Activated CD8-positive, alpha-beta memory T cell treated with anti-CD3 and anti-CD28 coated beads for 24 hours (primary cell): Measurements from ENCODE around the gene PARVA.

ENCODE experiments used
- DNase-seq: peaks from one replicate; pipeline ENCODE4 v3.0.0-alpha.2; 2020

Gene PARVA

DNA sequence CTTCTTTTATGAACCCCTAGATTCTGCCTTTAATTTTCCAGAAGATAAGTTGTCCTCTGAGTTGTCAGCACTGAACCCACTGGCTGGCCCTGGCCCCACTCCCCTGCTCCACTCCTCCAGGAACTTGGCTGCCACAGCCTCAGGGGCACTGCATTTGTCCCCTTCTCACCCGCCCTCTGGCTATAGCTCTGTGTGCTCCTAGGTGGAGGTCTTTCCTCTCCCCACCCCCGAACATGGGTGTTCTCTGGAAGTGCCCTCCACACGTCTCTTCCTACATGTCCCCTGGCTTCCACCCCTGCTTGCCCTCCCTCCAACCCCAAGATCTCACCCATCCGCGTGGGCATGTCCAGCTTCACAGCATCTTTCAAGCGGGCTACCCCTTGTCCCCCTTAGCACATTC is 159.2 kb downstream of the PARVA start:
- no peak for DNase-seq

DNA sequence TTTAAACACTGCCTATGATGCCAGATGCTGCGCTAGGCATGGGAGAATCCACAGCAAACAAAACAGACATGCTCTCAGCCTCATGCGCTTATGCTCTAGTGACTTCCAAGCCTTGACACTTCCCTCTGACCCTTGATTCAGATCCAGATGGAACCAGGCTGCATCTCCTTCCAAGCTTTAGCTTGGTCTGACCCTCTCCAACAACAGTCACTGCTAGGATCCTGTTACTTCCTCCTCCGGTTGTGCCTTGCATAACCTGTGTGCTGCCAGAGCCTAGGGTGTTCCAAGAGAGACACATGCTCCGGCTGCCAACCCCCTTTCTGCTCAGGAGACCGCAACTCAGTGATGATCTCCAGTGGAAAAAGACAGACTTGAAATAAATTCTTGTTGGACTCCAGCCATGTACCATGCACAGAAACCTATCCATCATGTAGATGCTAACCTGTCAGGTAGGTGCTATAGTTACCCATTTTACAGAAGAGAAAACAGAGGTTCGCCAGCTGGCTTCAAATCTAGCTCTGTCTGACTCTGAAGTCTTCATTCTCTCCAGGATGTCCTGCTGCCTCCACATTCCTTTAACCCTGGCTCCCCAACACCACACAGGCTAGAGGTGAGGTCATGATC is 160.5 kb downstream of the PARVA start:
- DNase-seq: no peak

DNA sequence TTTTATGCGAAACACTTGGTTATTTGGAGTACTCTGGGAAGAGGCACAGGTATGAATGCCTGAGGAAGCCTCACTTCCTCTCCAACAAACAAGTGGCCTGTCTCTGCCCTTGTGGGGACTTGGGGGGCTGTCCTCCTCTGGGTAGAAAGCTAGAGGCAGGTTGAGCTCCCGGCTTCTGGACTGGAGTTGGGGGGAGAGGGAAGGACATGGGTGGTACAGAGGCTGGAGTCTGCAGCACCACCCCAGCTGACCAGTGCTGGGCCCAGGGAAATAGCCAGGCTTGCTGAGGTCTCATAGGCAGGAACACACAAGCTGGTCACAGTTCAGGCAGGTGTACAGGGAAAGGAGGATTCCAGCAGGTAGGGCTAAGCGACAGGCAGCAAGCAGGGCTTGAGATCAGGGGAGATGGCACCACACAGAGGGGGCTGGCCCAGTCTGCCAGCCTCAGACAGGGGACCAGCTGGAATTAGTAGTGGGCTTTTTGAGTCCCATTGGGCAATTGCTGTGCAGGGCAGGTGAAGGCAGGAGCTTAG is 161.6 kb downstream of the PARVA start:
- DNase-seq: no peak

DNA sequence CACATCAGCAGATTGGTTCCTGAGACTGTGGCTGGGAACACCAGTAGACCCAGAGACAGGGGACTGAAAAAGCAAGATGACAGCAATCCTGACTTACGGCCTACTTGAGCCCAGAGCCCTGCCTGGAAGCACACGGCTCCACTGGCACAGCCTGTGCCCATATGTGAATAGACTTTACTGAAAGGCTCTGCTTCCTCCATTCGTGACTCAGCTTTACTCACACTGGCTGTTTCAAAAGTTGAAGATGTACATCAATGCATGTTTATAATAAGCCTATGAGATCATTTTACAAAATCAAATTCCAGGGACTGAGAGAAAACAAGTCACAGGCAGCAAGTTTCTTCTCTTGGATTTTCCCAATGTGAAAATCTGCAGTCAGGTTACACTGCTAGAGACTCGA is 162.2 kb downstream of the PARVA start:
- no peak for DNase-seq

DNA sequence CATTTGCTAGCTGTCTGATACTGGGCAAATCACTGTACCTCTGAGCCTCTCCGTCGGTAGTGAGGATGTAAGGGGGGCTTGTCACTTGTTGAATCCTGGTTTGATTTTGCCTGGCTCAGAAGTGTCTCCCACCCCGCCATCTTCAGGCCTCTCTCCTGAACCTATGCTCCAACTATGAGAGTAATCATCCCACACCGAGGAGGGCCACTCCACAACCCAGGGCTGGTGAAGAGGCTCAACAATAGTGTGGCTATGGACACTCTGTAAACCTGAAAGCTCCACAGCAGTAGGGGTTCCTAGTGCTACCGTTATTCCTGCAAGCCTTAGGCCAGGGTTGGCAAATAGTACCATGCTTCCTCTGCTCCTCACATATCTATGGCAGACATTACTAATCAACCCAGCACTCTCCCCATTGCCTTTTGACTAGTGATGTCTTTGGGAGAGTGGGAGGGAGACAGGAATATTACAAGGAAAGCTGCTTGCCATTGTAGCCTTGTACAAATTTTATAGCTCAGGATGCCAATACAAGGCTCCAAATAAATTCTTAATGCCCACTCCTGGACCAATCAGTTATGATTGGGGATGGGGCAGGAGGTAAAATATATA is 162.8 kb downstream of the PARVA start:
- DNase-seq: no peak

DNA sequence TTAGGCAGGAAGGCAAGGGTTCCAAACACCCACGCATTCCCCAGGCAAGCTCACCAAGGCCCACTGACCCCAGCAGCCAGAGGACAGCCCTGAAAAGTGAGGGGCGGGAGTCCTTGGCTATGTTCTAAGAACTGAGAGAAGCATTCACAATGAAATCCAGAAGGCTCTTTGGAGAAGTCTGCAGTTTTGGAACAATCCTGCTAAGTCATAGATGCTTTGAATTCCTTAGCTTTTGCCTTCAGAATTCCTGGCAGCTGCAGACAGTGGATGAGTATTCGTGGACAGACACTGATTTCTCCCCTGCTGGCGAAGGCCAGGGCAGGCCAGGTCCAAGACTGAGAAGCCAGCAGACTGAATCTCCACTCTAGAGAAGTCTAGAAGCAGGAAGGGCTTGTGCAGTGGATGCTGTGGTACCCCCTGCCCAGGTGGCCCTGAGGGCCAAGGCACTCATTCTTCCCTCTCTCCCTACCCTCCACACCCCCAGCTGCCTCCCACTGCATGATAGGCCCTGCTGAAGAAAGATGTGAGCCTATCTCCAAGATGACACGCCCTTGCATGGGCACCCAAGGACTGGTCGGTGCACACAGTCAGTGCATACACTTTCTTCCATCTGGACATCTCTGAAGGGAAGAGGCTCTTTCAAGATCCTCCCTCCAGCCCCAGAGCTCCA is 163.7 kb downstream of the PARVA start:
- DNase-seq: no peak

DNA sequence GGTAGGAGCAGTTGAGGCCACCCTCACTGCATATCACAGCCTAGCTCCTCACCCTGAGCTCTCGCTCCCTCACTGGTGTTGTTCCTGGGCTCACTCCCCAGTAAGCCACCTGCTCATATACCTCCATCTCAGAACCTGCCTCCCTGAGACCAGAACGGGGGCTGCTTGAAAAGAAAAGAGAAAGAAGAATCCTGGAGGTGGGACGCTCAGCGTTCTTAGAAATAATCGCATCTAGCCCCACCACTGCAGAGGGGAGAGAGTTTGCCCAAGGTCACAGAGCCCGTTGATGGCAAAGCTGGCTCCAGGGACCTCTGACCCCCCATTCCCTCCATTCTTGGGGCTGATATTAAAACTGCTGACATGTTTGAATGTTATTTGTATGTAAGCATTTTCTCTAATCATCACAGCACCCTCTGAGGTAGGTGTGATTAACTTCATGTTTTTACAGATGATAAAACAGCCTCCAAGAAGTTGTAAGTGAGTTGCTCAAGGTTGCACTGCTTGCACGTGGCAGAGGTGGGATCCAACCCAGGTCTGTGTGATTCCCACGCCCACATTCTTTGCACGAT is 164.3 kb downstream of the PARVA start:
- DNase-seq: no peak

DNA sequence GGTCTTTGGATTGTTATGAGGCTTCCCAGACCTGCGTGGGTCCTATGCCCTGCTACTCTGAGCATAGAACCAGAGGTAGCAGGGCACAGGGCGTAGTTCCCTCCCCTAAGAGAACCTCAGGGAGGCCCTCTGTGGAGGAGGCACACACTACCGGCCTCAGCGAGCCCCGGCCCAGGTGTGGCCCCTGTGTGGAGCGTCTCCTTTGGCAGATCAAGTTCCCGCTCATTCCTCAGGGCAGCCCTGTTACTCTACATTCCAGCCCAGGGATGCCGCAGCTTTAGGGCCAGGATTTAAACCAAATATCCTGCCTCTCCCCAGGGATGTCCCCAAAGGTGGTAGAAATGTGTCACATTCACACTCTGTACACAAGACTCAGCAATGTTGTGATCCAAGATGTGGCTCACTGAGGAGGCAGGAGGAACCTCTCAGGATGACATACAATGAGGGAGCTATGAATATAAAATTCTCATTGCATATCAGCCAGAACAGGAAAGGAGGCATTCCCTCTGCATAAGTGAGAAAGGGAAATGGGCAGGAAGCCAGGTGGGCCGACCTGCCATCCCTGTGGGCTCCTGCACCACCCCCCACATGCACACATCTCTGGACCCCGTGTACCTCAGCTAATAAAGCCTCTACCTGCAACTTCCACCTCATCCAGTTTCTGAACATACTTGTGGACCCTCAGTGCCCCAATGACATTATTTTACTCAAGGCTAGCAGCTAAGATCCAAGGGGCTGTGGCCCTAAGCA is 165.0 kb downstream of the PARVA start:
- no peak for DNase-seq

DNA sequence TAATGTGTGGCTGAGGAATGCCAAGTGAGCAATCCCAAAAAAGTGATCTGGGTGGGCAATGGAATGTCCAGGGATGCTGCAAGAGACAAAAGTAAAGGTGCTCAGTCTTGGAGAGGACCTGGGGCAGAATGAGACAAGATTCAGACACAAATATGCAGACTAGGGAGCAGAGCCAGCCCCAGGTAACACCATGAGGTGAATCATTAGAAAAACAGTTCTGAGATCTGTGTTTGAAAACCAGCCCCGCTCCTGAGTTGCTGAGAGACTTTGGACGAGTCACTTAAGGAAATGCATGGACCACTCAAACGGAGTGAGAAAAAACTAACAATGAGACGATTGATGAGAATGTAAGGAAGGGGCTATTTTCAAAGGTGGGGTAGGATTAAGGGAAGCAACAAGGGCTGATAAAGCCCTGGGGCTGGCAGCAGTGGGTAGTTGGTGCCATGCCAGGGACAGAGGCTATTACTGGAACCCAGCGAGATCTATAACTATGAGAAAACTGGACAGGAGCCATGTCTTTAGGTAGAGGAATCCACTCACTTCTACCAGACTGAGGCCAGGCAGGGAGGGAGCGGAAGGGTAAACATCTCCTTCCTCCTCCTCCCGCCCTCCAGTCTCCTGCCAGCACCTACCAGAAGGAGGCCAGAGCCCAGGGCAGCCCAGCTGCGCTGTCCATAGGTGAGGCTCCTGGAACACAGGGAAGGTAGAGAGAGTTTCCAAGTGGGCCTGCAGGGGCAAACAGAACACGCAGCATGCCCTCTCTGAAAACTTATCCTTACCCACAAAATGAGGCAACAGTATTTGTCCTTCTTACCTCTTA is 166.4 kb downstream of the PARVA start:
- DNase-seq: no peak

DNA sequence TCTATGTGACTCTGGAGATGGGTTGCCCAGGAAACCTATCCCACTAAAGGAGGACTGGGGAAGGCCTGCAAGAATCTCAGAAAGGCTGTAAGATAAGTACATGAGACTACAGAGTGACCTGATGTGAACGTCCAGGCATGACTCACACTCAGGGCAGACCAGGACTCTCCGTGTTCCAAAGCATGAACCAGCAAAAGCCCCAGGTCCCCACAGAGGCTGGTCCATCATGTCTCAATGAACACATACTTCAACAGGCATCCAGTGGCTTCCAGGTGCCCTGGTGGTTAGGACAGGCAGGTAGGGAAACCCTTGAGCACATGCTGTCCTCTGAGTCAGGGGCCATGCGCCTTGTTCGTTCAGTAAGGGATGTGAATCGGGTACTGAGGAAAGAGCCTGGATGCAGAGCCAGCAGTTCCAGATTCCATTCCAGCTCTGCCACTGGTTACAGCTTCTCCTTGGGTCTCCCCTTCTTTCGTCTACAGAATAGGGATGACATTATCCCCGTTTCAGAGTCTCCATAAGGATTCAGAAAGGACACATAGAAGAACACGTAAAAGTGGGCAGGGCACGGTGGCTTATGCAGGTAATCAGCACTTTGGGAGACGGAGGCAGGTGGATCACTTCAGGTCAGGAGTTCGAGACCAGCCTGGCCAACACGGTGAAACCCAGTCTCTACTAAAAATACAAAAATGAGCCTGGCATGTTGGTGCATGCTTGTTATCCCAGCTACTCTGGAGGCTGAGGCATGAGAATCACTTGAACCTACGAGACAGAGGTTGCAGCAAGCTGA is 167.8 kb downstream of the PARVA start:
- DNase-seq: no peak

DNA sequence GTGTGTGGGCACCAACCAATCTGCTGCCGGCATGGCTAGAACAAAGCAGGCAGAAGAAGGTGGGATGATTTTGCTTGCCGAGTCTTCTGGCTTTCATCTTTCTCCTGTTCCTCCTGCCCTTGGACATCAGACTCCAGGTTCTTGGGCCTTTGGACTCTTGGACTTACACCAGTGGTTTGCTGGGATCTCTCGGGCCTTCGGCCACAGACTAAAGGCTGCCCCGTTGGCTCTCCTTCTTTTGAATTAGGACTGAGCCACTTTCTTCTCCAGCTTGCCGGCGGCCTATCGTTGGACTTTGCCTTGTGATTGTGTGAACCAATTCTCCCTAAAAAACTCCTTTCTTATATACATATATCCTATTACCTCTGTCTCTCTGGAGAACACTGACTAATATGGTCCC is 168.8 kb downstream of the PARVA start:
- no peak for DNase-seq

DNA sequence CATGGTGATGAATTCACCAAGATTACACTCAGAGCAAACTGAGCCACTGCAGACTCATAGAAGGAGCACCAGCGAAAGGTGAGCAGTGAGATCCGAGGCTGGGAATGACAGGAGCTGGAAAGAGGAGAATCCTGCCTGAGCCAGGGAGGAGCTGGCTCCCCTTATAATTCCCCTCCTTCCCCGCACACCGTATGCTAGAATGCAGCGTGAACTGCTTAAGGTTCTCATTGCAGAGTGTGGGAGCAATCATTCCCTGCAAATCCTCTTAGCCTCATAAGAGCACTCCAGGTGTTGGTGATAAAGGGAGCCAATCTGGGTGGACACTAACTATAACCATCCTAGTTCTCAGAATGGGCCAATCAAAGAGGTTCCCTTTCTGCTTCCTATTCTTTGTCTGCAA is 169.3 kb downstream of the PARVA start:
- DNase-seq: no peak

DNA sequence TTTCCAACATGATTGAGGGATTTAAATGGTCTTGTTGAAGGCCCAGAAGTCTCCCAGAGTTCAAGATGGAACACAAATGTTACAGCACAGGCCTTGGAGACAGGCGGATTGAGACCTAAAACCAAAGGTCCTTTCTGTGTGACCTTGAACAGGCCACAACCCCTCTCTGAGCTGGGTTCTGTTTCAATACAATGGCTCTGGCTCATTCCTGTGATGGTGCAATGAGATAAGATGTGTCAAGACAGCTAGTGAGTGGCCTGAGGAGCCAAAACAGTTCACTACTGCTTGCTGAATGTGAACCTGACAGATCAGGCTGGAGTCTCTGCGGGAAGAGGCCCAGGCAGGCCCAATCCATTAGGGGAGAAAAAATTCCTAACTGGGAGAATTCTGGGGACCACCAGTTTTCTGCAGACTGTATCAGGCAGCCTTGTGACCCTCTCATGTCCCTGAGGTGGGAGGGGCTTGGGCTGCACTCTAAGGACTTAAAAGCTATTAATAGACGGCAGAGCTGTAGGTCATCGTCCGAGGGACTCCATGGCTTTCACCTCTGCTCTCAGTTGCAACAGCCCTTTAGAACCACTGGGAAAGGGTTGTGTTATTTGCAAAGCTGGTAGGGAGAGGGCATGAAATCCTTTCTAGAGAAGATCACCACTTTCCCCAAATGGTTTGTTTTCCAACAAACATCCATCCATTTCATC is 170.7 kb downstream of the PARVA start:
- DNase-seq: no peak

DNA sequence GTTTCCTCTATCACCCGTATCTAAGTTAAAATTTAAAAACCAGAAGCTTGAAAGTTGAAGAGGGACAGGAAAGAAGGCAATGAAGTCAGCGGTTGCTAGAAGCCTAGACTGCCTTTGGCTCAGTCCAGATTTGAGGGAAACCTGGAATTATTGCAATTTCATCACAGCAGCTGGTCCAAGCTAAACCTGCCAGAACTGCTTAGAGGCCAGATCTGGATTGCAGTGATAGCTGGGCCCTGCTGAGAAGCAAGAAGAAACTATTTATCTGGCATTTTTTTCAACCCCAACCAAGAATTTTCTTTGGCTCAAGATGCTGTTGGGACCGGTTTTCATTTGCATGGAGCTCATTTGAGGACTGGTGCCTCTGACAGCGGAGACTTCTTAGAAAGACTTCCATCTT is 175.3 kb downstream of the PARVA start:
- DNase-seq: no peak

DNA sequence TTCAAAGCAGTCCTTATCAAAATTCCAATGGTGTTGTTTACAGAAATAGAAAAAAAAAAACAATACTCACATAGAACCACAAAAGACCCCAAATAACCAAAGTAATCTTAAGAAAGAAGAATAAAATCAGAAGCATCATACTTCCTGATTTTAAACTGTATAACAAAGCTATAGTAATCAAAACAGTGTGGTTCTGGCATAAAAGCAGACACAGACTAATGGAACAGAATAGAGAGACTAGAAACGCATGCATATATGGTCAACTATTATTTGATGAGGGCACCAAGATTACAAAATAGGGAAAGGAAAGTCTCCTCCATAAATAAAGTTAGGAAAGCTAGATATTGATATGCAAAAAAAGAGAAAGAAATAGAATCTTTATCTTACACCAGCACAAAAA is 176.8 kb downstream of the PARVA start:
- no peak for DNase-seq

DNA sequence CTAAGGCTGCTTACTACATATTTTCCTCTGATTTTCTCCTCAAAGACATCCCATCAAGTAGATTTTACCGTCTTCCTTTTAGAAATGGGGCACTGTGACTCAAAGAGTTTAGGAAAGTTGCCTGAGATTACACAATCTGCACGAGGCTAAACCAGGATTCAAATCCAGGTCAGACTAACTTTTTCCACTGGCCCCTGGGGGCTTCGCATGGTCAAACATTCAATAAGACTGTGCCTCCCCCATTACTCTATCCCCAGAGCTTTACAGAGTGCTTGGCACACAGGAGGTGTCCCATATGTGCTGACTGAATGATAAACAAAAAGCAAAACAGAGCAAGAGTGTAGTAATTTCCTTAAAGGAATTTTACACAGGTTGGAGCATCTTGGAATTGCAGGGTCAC is 178.8 kb downstream of the PARVA start:
- DNase-seq: no peak

DNA sequence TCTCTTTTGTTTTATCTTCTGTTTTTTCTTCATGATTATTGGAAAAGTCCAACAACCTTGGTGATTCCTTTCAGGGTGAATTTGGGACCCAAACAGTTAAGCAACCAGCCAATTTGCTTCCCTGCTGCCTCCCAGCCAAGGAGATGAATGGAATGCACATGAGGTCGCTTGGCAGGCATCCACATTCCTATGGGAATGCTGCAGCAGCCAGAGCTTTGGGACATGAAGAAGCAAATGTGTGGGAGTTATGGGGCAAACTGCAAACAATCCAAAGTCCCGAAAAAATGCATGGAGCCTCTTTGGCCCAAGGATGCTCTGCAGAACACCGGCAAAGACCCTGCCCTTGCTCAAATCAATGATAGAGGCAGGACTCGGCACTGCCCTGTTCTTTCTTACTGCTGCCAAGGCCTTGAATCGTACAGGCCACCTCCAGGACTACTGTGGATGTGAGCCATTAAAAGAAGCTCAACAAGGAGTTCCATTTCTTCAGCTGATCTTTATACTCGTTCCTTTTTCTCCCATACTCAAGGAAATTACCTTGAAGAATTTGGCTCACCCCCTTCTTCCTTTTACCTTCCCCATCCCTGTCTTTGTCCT is 179.5 kb downstream of the PARVA start:
- DNase-seq: no peak

DNA sequence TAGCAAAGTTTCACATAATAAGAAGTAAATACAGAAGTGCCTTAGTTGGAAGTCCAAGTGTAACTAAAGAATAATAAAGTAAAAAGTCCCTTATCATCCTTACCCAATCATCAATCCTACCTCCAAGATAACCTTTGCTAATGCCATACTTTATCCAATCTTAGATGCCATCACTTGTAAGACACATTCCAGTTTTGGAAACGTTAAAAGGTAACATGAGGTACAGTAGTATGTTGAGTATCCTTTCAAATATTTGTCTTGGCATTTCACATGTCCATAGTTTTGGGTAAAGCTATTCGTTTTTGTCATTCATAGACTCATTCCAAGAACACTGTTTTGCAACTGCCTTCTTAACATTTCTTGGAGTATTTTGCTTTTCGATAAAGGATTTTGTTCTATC is 181.6 kb downstream of the PARVA start:
- no peak for DNase-seq

DNA sequence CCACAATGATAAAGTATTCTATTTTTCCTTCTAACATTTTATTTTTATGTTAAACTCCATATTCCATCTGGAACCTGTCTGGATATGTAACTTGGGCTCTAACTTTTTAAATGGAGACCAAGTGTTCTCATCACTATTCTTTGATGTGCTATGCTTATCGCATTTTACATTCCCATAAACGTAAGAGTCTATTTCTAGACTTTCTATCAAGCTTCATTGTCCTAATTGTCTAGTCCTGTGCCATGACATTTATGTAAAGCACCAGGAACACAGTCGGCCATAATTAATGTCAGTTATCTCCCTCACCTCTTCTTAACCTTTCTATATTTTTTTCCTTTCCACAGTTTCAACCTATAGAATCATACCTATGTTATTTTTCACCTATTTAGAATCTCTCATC is 183.0 kb downstream of the PARVA start:
- DNase-seq: no peak

DNA sequence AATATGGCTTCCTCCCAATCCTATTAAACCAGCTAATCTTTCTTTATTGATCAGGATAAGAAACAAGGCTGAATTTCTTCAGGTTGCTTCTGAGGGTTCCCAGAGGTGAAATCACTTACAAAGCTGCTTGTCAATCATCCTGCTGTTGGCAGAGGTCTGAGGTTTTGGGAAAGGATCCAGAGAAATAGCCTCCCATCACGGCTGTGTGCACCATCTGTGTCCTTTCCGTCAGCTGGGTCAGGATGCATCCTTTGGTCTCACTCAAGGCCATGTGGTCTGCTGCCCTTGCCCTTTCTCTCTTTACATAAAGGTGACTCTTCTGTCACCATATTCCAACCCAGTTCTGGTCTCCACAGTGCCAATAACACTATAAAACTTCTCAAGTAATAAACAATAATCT is 183.5 kb downstream of the PARVA start:
- DNase-seq: no peak

DNA sequence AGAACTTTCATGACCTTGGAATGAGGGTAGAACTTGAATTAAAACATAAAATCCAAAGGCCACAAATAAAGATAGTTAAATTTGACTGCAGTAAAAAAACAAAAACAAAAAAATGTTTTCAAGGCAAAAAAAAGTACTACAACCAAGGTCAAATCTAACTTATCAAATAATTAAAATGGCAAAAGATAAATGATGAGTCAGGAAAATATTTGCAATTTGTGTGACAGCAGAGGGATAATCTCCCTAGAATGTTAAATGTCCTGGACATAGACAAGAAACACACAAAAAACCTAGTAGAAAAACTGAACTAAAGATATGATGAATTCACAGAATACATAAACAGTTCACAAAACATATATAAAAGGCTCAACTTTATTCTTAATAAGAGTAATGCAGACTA is 186.6 kb downstream of the PARVA start:
- no peak for DNase-seq
